ENCODE data around the gene PCDHB15. TPM values are rescaled to one million over a fixed set of nuclear protein-coding genes. Genes with fewer than 3 reads are reported as not detected.
"Not testable (repeated sequence)": the region's sequence is repeated elsewhere in the genome, so short reads cannot be mapped to it uniquely, and the experiment has no call there.

PCDHB15 gene
- total RNA-seq (2022) (1.1 and 1.4 TPM in 2 replicates), Bru-seq, nascent RNA (percentile 52 among the genes with signal in this experiment), BruChase-seq, experiment 1, labeled RNA remaining after a 6-hour chase (percentile 62 among the genes with signal in this experiment), BruChase-seq, experiment 2, labeled RNA remaining after a 2-hour chase (percentile 51 among the genes with signal in this experiment)
- long read RNA-seq = 0 reads

DNA sequence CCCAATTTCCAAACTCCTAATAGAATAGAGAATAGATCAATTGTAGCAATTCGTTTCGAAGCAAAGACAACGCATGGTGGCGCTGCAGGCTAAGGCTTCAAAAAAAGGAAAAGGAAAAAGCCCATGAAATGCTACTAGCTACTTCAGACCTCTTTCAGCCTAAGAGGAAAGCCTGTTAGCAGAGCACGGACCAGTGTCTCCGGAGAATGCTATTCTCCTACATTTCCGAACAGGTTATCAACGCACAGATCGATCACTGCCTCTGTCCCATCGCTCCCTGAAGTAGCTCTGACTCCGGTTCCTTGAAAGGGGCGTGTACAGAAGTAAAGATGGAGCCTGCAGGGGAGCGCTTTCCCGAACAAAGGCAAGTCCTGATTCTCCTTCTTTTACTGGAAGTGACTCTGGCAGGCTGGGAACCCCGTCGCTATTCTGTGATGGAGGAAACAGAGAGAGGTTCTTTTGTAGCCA, at the start of gene PCDHB15:
TSS of gene PCDHB15 (plus strand) at position 146 of the 468 bp plus-strand sequence. CDS start at position 330, 184 bp downstream.
- no peak for DNase-seq

GRCh38 chr5:141196363-141196762, 48.8 kb upstream of the PCDHB15 start:
- CTCF ChIA-PET = no interaction called here
- Mint-ChIP-seq H3K4me1 (ENCODE audit: low read depth, unreplicated experiment) (no peaks in the 10 kb centered on the region), H3K27ac (ENCODE audit: unreplicated experiment) (no peak overlapping the region), H3K27me3 (ENCODE audit: unreplicated experiment) (no peaks in the 10 kb centered on the region), H3K4me3 (ENCODE audit: low read depth, unreplicated experiment) (no peak overlapping the region), H3K36me3 (ENCODE audit: insufficient read depth, unreplicated experiment) (no peaks in the 10 kb centered on the region), H3K9me3 (ENCODE audit: low read depth, unreplicated experiment) (peaks cover 16% of the 10 kb centered on the region)
- no TSS peak for BruUV-seq (replicated peaks)
- DNase-seq = no peak
- TF ChIP-seq CTCF (IDR thresholded peaks at IDR 0.05; ENCODE audit: unreplicated experiment) = no peak
- intact Hi-C loops (cut with micrococcal nuclease; ENCODE audit: unreplicated experiment) = no loop called here

More for the DNA sequence above, at the start of gene PCDHB15:
- TF ChIP-seq CTCF (IDR thresholded peaks at IDR 0.05; ENCODE audit: unreplicated experiment) = no peak
- Mint-ChIP-seq H3K27ac (ENCODE audit: unreplicated experiment) (no peak within 1 kb of the TSS), H3K27me3 (ENCODE audit: unreplicated experiment) (no peaks in the 10 kb centered on the region), H3K36me3 (ENCODE audit: insufficient read depth, unreplicated experiment) (no peaks in the 10 kb centered on the region), H3K4me3 (ENCODE audit: low read depth, unreplicated experiment) (no peak within 1 kb of the TSS), H3K9me3 (ENCODE audit: low read depth, unreplicated experiment) (peaks cover 18% of the 10 kb centered on the region), H3K4me1 (ENCODE audit: low read depth, unreplicated experiment) (no peaks in the 10 kb centered on the region)
- no TSS peak for BruUV-seq (replicated peaks)
- CTCF ChIA-PET = no interaction called here
- intact Hi-C loops (cut with micrococcal nuclease; ENCODE audit: unreplicated experiment) = no loop called here

- no TSS peak for BruUV-seq (replicated peaks)
- CTCF ChIA-PET = interaction anchor here (1.6 kb wide), 1 partner anchor 368 kb away, joined by 4 read pairs; no protein-coding TSS in a partner anchor
- no peak within 1 kb of the TSS for H3K4me3 Mint-ChIP-seq (ENCODE audit: low read depth, unreplicated experiment)
- H3K9me3 Mint-ChIP-seq (ENCODE audit: low read depth, unreplicated experiment) = peaks cover 8% of the 10 kb centered on the region
- no peaks in the 10 kb centered on the region for H3K4me1 Mint-ChIP-seq (ENCODE audit: low read depth, unreplicated experiment)
- H3K36me3 Mint-ChIP-seq (ENCODE audit: insufficient read depth, unreplicated experiment) = no peaks in the 10 kb centered on the region
- no peak for DNase-seq
- H3K27me3 Mint-ChIP-seq (ENCODE audit: unreplicated experiment) = no peaks in the 10 kb centered on the region
- intact Hi-C loops (cut with micrococcal nuclease; ENCODE audit: unreplicated experiment) = no loop called here
- no peak for TF ChIP-seq CTCF (IDR thresholded peaks at IDR 0.05; ENCODE audit: unreplicated experiment)
- no peak within 1 kb of the TSS for H3K27ac Mint-ChIP-seq (ENCODE audit: unreplicated experiment)
Measured at GRCh38 chr5:141199359-141200235, 45.6 kb upstream of the PCDHB15 start, which contains the start of gene PCDHB11. Gene PCDHB11, plus strand, starts transcription at chr5:141199627. Its CDS starts 148 bp downstream, at chr5:141199775.

- H3K9me3 Mint-ChIP-seq (ENCODE audit: low read depth, unreplicated experiment); H3K4me3 Mint-ChIP-seq (ENCODE audit: low read depth, unreplicated experiment); H3K36me3 Mint-ChIP-seq (ENCODE audit: insufficient read depth, unreplicated experiment); H3K27ac Mint-ChIP-seq (ENCODE audit: unreplicated experiment); CTCF ChIA-PET; DNase-seq; H3K4me1 Mint-ChIP-seq (ENCODE audit: low read depth, unreplicated experiment); BruUV-seq (replicated peaks); H3K27me3 Mint-ChIP-seq (ENCODE audit: unreplicated experiment); intact Hi-C loops (cut with micrococcal nuclease; ENCODE audit: unreplicated experiment): not testable (repeated sequence)
Measured at GRCh38 chr5:141201126-141201525, 44.1 kb upstream of the PCDHB15 start.

- H3K36me3 Mint-ChIP-seq (ENCODE audit: insufficient read depth, unreplicated experiment); DNase-seq; H3K4me3 Mint-ChIP-seq (ENCODE audit: low read depth, unreplicated experiment); intact Hi-C loops (cut with micrococcal nuclease; ENCODE audit: unreplicated experiment); H3K9me3 Mint-ChIP-seq (ENCODE audit: low read depth, unreplicated experiment); H3K27ac Mint-ChIP-seq (ENCODE audit: unreplicated experiment); H3K27me3 Mint-ChIP-seq (ENCODE audit: unreplicated experiment); BruUV-seq (replicated peaks); H3K4me1 Mint-ChIP-seq (ENCODE audit: low read depth, unreplicated experiment): not testable (repeated sequence)
- CTCF ChIA-PET = interaction anchor here (0.7 kb wide), 1 partner anchor 132 kb away, joined by 3 read pairs; no protein-coding TSS in a partner anchor
Measured at GRCh38 chr5:141201646-141202045, 43.5 kb upstream of the PCDHB15 start.
